Ascending aorta (tissue), 2 donors: ENCODE results near the gene CATSPERZ. TPM values are rescaled to one million over a fixed set of nuclear protein-coding genes. Genes with fewer than 3 reads are reported as not detected.
A peak's percentile ranks its signal among the peaks of the same experiment; 100 is the strongest.

Experiments
- DNase-seq, 2 donors: peaks; one replicate each; pipeline ENCODE4 v3.0.0-alpha.2; 2019; ENCODE audit warnings: low spot score in 2 of 2
- H3K27ac ChIP-seq, 2 donors: fragments of 200-600 bp; sonication (generic); one replicate each; pipeline ENCODE4 v1.5.1; 2016 to 2017; ENCODE audit warnings: mild to moderate bottlenecking in 1 of 2
- H3K27me3 ChIP-seq: fragments of 200-600 bp; sonication (generic); one replicate; pipeline ENCODE4 v1.5.1; 2017
- H3K36me3 ChIP-seq, 2 donors: fragments of 200-600 bp; sonication (generic); one replicate each; pipeline ENCODE4 v1.5.1; 2016
- H3K4me1 ChIP-seq, 2 donors: fragments of 200-600 bp; sonication (generic); one replicate each; pipeline ENCODE4 v1.5.1; 2016 to 2017; ENCODE audit warnings: mild to moderate bottlenecking in 1 of 2
- H3K4me3 ChIP-seq, 2 donors: fragments of 200-600 bp; sonication (generic); one replicate each; pipeline ENCODE4 v1.5.1; 2016 to 2017; ENCODE audit warnings: mild to moderate bottlenecking in 1 of 2
- H3K9me3 ChIP-seq, 2 donors: fragments of 200-600 bp; sonication (generic); one replicate each; pipeline ENCODE4 v1.5.1; 2016
- CTCF ChIP-seq, 3 experiments: fragments of 200-600 bp in 2 of 3; fragments of 450-650 bp in 1 of 3; sonication (generic) in 2 of 3; IDR thresholded peaks; one replicate each; pipeline ENCODE4 v1.5.1; 2016 to 2019; ENCODE audit warnings: antibody characterized with exemption in 3 of 3, mild to moderate bottlenecking in 1 of 3, moderate library complexity in 1 of 3
- intact Hi-C: fragments of 100-400 bp; cut with DNase I; formaldehyde crosslinking; loops from one replicate; pipeline ENCODE4 v1.15.1; 2023
- total RNA-seq: library from RNA; depleted of rRNA; stranded (reverse); fragments of >200 nt; gene quantifications from one replicate; pipeline ENCODE4 v1.1.0, GENCODE V29; 2016

Gene CATSPERZ
- total RNA-seq, 1 donor from 2014 or later = not detected

DNA sequence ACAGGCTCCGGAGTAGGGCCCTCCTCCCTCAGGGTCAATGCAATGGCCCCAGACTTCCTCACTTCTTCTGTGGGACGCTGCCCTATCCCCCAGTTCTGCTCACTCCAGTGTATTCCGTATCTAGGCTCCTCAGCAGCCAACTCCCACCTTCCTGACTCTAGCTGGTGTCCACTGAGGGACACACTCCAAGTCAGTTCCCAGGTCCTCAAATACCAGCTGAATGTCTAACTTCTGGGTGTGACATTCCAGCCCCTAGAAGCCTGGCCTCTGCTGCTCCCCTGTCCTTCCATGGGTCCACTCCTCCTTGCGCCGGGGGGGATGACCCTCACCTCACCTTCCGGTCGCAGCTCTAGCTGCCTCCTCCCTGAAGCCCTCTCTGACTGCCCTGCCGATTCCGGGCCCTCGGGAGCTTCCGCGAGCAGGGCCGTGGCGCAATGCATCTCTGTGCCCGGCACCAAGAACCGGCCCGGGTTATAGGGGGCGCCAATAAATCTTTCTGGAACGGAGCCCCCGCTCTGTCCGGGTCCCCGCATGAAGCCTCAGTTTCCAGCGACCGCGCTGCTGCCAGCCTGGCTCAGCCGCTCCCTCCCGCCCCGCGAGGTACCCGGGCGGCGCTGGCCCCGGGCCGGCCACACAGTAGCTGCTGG is 31.1 kb upstream of the CATSPERZ start:
- H3K36me3 ChIP-seq = peaks cover 20 to 32% of the 10 kb centered on the region in 2 donors
- no peaks in the 10 kb centered on the region for H3K27me3 ChIP-seq
- H3K9me3 ChIP-seq = no peaks in the 10 kb centered on the region
- peaks cover 17 to 32% of the 10 kb centered on the region in 2 donors for H3K4me1 ChIP-seq
- H3K27ac ChIP-seq = peak overlapping the region; percentile 90 to 98
- DNase-seq = peak in 1 of 2 donors; percentile 87
- intact Hi-C loops = loop anchor here (1.0 kb wide), 2 partner anchors 18 to 36 kb away; partner anchors contain the start of genes ESRRA and PLCB3
- TF ChIP-seq CTCF (IDR thresholded peaks at IDR 0.05) = no peak
- peak overlapping the region; percentile 71 to 99 for H3K4me3 ChIP-seq

DNA sequence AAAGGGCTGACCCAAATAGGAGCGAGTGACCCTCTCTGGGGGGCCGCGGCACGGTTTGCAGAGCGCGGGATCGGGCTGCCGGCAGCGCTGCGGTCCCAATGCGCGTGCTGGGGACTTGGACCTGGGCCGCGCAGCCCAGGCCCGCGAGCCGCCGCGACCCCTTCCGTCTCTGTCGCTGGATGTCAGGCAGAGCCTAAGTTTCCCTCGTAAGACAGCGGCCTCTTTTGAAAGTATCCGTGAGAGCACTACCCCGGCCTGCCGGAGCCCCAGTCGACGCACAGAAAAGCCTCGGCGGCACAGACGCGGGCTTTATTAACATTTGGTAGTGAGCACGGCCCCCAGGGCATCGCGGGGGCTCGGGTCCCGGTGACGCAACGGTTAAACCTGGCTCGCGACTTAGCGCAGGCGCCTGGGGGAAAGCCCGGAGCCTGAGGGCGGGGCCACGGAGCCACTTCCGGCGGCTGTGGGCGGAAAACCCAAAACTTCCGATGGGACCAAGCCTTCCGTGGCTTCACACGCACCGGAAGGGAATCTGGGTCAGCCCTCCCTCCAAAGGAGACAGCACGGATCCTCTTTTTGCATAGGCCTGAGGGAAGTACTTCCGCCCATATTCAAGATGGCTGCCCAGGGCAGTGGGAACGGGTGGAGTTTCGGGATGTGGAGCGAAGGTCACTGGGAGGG is 30.5 kb upstream of the CATSPERZ start:
- Histone ChIP-seq H3K4me1 (peaks cover 17 to 32% of the 10 kb centered on the region in 2 donors), H3K4me3 (peak overlapping the region; percentile 71 to 99), H3K27me3 (no peaks in the 10 kb centered on the region), H3K27ac (peak overlapping the region; percentile 90 to 98), H3K36me3 (peaks cover 16 to 26% of the 10 kb centered on the region in 2 donors), H3K9me3 (no peaks in the 10 kb centered on the region)
- peak; percentile 96 to 99 for DNase-seq
- intact Hi-C loops = loop anchor here (1.0 kb wide), 5 partner anchors 15 to 48 kb away; partner anchors contain the start of genes BAD, ESRRA, FKBP2 and PLCB3
- TF ChIP-seq CTCF (IDR thresholded peaks at IDR 0.05) = peak in 2 of 3 experiments; percentile 15 to 35

- Histone ChIP-seq H3K36me3 (peaks cover 13 to 34% of the 10 kb centered on the region in 2 donors), H3K9me3 (no peaks in the 10 kb centered on the region), H3K27me3 (no peaks in the 10 kb centered on the region), H3K4me1 (peaks cover 5 to 9% of the 10 kb centered on the region in 2 donors), H3K4me3 (no peak overlapping the region), H3K27ac (no peak overlapping the region)
- no peak for DNase-seq
- intact Hi-C loops = no loop called here
- TF ChIP-seq CTCF (IDR thresholded peaks at IDR 0.05) = no peak
These were observed 24.9 kb upstream of the CATSPERZ start for GRCh38 chr11:64275031-64275800.

GRCh38 chr11:64275841-64276240 is 24.3 kb upstream of the CATSPERZ start:
- H3K27me3 ChIP-seq = no peaks in the 10 kb centered on the region
- intact Hi-C loops = no loop called here
- TF ChIP-seq CTCF (IDR thresholded peaks at IDR 0.05) = no peak

GRCh38 chr11:64276653-64277431 is 23.3 kb upstream of the CATSPERZ start:
- Histone ChIP-seq H3K27ac (no peak overlapping the region), H3K4me3 (no peak overlapping the region), H3K4me1 (peaks cover 1 to 4% of the 10 kb centered on the region in 2 donors), H3K27me3 (no peaks in the 10 kb centered on the region), H3K36me3 (peaks cover 13 to 39% of the 10 kb centered on the region in 2 donors), H3K9me3 (no peaks in the 10 kb centered on the region)
- no peak for TF ChIP-seq CTCF (IDR thresholded peaks at IDR 0.05)
- no peak for DNase-seq
- intact Hi-C loops = no loop called here

More at GRCh38 chr11:64275841-64276240, 24.3 kb upstream of the CATSPERZ start:
- no peak overlapping the region for H3K27ac ChIP-seq
- no peak overlapping the region for H3K4me3 ChIP-seq
- H3K4me1 ChIP-seq = peaks cover 5 to 9% of the 10 kb centered on the region in 2 donors
- no peak for DNase-seq
- H3K36me3 ChIP-seq = peaks cover 13 to 35% of the 10 kb centered on the region in 2 donors
- H3K9me3 ChIP-seq = no peaks in the 10 kb centered on the region
